Stimulated activated CD4-positive, alpha-beta T cell treated with anti-CD3 and anti-CD28 coated beads, Interleukin-12 subunit alpha, Interleukin-12 subunit beta, amount 100 ng/mL, for 24 hours (primary cell): ENCODE data around the gene SHANK3.
"Not testable (repeated sequence)": the region's sequence is repeated elsewhere in the genome, so short reads cannot be mapped to it uniquely, and the experiment has no call there.

Source experiments
- DNase-seq, 2 experiments: peaks; one replicate each; pipeline ENCODE4 v3.0.0-alpha.2; 2020; ENCODE audit warnings: low read depth in 2 of 2

Gene SHANK3

GRCh38 chr22:50672471-50673230, at the start of gene SHANK3:
Gene SHANK3, plus strand, starts transcription at chr22:50672823.
- no peak for DNase-seq

- no peak for DNase-seq
Measured at GRCh38 chr22:50624347-50625130, 48.1 kb upstream of the SHANK3 start.

- DNase-seq = no peak
Measured at GRCh38 chr22:50625131-50625567, 47.5 kb upstream of the SHANK3 start.

GRCh38 chr22:50625568-50626313, 46.9 kb upstream of the SHANK3 start:
- no peak for DNase-seq

- no peak for DNase-seq
Measured at GRCh38 chr22:50626314-50626849, 46.2 kb upstream of the SHANK3 start.

- no peak for DNase-seq
Measured at GRCh38 chr22:50626850-50627641, 45.6 kb upstream of the SHANK3 start.

GRCh38 chr22:50627642-50628542, 44.7 kb upstream of the SHANK3 start, which contains the start of gene ARSA:
Gene ARSA, minus strand, starts transcription at chr22:50628152. Its CDS starts 373 bp downstream, at chr22:50627779.
- peak; percentile 60 to 62 for DNase-seq

GRCh38 chr22:50628543-50629134, 44.0 kb upstream of the SHANK3 start:
- peak in 1 of 2 experiments; percentile 17 for DNase-seq

GRCh38 chr22:50630376-50630775, 42.2 kb upstream of the SHANK3 start:
- no peak for DNase-seq

- DNase-seq = no peak
Measured at GRCh38 chr22:50633086-50633485, 39.5 kb upstream of the SHANK3 start.

- no peak for DNase-seq
Measured at GRCh38 chr22:50633771-50634170, 38.9 kb upstream of the SHANK3 start.

GRCh38 chr22:50635591-50635990, 37.0 kb upstream of the SHANK3 start:
- DNase-seq = no peak

- DNase-seq = not testable (repeated sequence)
Measured at GRCh38 chr22:50640296-50640695, 32.3 kb upstream of the SHANK3 start.

GRCh38 chr22:50640857-50641647, 31.6 kb upstream of the SHANK3 start:
- no peak for DNase-seq

- DNase-seq = no peak
Measured at GRCh38 chr22:50641696-50642607, 30.7 kb upstream of the SHANK3 start.

GRCh38 chr22:50643021-50643820, 29.4 kb upstream of the SHANK3 start:
- not testable (repeated sequence) for DNase-seq

GRCh38 chr22:50643821-50644101, 28.9 kb upstream of the SHANK3 start:
- DNase-seq = not testable (repeated sequence)
